Measurements from ENCODE around the gene ARHGEF28. TPM values are rescaled to one million over a fixed set of nuclear protein-coding genes. Genes with fewer than 3 reads are reported as not detected.

Gene ARHGEF28
- total RNA-seq, 2 donors from 2014 or later: 7.6 to 8.0 TPM

DNA sequence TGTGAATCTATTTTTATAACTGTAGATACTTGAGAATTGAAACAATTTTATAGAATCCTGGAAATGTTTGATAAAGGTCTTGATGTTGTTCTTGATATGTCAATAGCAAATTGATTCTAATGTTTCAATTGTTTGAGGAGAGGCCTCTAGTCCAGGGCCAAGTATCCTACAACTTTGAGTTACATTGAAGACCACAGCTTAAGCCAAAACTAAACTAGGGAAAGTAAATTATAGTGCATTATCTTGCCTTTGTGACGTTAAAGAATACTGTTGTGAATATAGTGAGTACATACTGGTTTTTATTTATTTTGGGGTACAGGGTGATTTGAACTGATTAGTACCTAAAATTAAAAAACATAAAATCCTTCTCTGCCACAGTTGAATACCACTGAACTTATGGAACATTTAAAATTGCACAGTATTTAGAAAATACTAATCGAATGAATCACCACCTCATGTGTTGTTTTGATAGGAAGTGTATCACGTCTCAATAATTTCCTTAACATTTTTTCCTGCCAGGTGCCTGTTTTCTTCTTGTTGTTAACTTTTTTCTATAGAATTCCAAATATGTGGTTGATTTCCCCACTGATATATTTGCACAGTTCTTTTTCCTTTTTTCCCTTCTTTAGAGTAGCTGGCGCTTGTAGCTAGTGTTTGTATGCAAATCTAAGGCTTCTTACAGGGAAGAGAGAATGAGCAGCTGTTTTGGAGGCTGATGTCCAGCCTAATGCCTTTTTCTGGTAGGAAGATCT is 12.5 kb downstream of the ARHGEF28 start:
- no peak for TF ChIP-seq CTCF (IDR thresholded peaks at IDR 0.05)
- Histone ChIP-seq H3K36me3 (no peaks in the 10 kb centered on the region), H3K4me3 (no peak overlapping the region), H3K27me3 (no peaks in the 10 kb centered on the region), H3K27ac (no peak overlapping the region), H3K9me3 (no peaks in the 10 kb centered on the region), H3K4me1 (no peaks in the 10 kb centered on the region), H3K9ac (ENCODE audit: low read depth in 2 of 2, low read length in 2 of 2) (no peak overlapping the region)
- intact Hi-C loops (cut with DNase I): no loop called here
- DNase-seq: no peak

GRCh38 chr5:73640861-73641320 is 14.9 kb downstream of the ARHGEF28 start:
- Histone ChIP-seq H3K4me1 (no peaks in the 10 kb centered on the region), H3K4me3 (no peak overlapping the region), H3K27me3 (no peaks in the 10 kb centered on the region), H3K36me3 (no peaks in the 10 kb centered on the region), H3K27ac (no peak overlapping the region), H3K9ac (ENCODE audit: low read depth in 2 of 2, low read length in 2 of 2) (no peak overlapping the region), H3K9me3 (no peaks in the 10 kb centered on the region)
- DNase-seq: no peak
- no peak for TF ChIP-seq CTCF (IDR thresholded peaks at IDR 0.05)
- intact Hi-C loops (cut with DNase I): no loop called here

DNA sequence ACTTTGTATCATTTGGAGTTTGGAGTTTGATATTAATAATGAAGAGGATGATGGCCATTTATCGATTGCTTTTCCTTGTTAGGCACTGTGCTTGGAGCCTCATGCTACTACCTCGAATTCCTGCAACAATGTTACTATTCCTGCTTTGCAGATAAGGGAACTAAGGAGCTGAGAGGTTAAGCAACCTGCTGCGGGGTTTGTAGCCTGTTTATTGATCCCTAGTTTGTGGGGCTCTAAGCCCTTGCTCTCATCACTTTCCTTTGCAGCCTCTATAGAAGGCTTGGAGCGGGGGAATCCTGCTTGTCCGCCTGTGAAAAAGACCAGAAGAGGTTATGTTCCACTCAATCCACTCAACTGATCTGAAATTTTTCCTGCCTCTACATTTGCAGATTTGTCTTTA is 15.8 kb downstream of the ARHGEF28 start:
- Histone ChIP-seq H3K4me3 (no peak overlapping the region), H3K27ac (no peak overlapping the region), H3K9me3 (no peaks in the 10 kb centered on the region), H3K4me1 (no peaks in the 10 kb centered on the region), H3K27me3 (no peaks in the 10 kb centered on the region), H3K9ac (ENCODE audit: low read depth in 2 of 2, low read length in 2 of 2) (no peak overlapping the region), H3K36me3 (no peaks in the 10 kb centered on the region)
- no peak for DNase-seq
- no peak for TF ChIP-seq CTCF (IDR thresholded peaks at IDR 0.05)
- intact Hi-C loops (cut with DNase I): no loop called here

DNA sequence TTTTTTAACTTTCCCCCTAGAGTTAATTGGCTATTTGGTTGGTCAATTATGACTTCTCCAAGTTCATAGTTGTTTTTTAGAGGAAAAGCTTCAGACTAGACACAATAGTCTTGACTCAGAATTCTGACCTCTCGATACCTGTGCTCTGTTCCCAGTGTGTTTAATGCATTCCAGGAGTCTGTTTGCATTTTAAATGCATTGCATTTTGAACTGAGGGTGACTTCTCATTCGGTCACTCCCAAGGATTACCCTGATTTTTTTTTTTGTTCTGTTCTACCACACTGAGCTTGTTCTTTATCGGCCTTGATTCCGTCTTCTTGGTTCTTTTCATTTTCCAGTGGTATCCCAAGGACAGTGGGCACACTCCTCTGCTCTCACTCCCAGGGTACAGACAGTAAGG is 16.3 kb downstream of the ARHGEF28 start:
- Histone ChIP-seq H3K9me3 (no peaks in the 10 kb centered on the region), H3K9ac (ENCODE audit: low read depth in 2 of 2, low read length in 2 of 2) (no peak overlapping the region), H3K27me3 (no peaks in the 10 kb centered on the region), H3K4me3 (no peak overlapping the region), H3K27ac (no peak overlapping the region), H3K36me3 (no peaks in the 10 kb centered on the region), H3K4me1 (no peaks in the 10 kb centered on the region)
- no peak for DNase-seq
- no peak for TF ChIP-seq CTCF (IDR thresholded peaks at IDR 0.05)
- intact Hi-C loops (cut with DNase I): no loop called here

GRCh38 chr5:73644385-73644963 is 18.5 kb downstream of the ARHGEF28 start:
- Histone ChIP-seq H3K4me1 (no peaks in the 10 kb centered on the region), H3K4me3 (no peak overlapping the region), H3K27me3 (no peaks in the 10 kb centered on the region), H3K9me3 (no peaks in the 10 kb centered on the region), H3K9ac (ENCODE audit: low read depth in 2 of 2, low read length in 2 of 2) (no peak overlapping the region), H3K36me3 (no peaks in the 10 kb centered on the region), H3K27ac (no peak overlapping the region)
- intact Hi-C loops (cut with DNase I): no loop called here
- TF ChIP-seq CTCF (IDR thresholded peaks at IDR 0.05): no peak
- DNase-seq: no peak

Measured in colonic mucosa (tissue), 4 donors.